Neural cell (in vitro differentiated cells): ENCODE results near the gene FAM124B.

Experiments
- CTCF ChIP-seq: fragments of 450-650 bp; IDR thresholded peaks from 2 replicates; pipeline ENCODE4 v1.5.1; 2014; ENCODE audit warnings: antibody characterized with exemption, mild to moderate bottlenecking, moderate library complexity; ENCODE audit not compliant: poor library complexity, severe bottlenecking
- EP300 ChIP-seq: fragments of 450-650 bp; conservative IDR thresholded peaks from 2 replicates; pipeline ENCODE4 v1.6.1; 2014; ENCODE audit warnings: antibody characterized with exemption, mild to moderate bottlenecking, moderate library complexity; ENCODE audit not compliant: poor library complexity, severe bottlenecking
- EZH2 ChIP-seq: fragments of 200-600, 300-800 bp; shearing (Covaris generic), sonication (generic); IDR thresholded peaks from 2 replicates; pipeline ENCODE4 v1.6.1; 2014; ENCODE audit warnings: antibody characterized with exemption, low read length, borderline replicate concordance, mild to moderate bottlenecking; ENCODE audit not compliant: insufficient read depth, poor library complexity, severe bottlenecking
- MXI1 ChIP-seq: fragments of 450-650 bp; conservative IDR thresholded peaks from 2 replicates; pipeline ENCODE4 v1.6.1; 2014; ENCODE audit warnings: antibody characterized with exemption, mild to moderate bottlenecking; ENCODE audit not compliant: poor library complexity, severe bottlenecking
- POLR2AphosphoS5 ChIP-seq: IDR thresholded peaks from 2 replicates; pipeline ENCODE4 v1.6.1; 2012
- RAD21 ChIP-seq: fragments of 450-650 bp; conservative IDR thresholded peaks from 2 replicates; pipeline ENCODE4 v1.6.1; 2014; ENCODE audit warnings: antibody characterized with exemption, mild to moderate bottlenecking, moderate library complexity
- REST ChIP-seq: IDR thresholded peaks from 2 replicates; pipeline ENCODE4 v1.6.1; 2012; ENCODE audit warnings: borderline replicate concordance
- SMC3 ChIP-seq: fragments of 450-650 bp; conservative IDR thresholded peaks from 2 replicates; pipeline ENCODE4 v1.6.1; 2014; ENCODE audit warnings: antibody characterized with exemption, mild to moderate bottlenecking, moderate library complexity; ENCODE audit not compliant: poor library complexity
- TAF1 ChIP-seq: IDR thresholded peaks from 2 replicates; pipeline ENCODE4 v1.6.1; 2012; ENCODE audit warnings: low read depth

- TF ChIP-seq EP300, result no peak
- no peak for TF ChIP-seq RAD21
- TF ChIP-seq CTCF, result no peak
- TF ChIP-seq EZH2, result no peak
- no peak for TF ChIP-seq REST
- no peak for TF ChIP-seq POLR2AphosphoS5
- no peak for TF ChIP-seq TAF1
- TF ChIP-seq SMC3, result no peak
- TF ChIP-seq MXI1, result no peak
Observed at GRCh38 chr2:224429441-224429810, 27.5 kb upstream of the FAM124B start.
